Measurements from ENCODE around the gene COG4.

Gene COG4

DNA sequence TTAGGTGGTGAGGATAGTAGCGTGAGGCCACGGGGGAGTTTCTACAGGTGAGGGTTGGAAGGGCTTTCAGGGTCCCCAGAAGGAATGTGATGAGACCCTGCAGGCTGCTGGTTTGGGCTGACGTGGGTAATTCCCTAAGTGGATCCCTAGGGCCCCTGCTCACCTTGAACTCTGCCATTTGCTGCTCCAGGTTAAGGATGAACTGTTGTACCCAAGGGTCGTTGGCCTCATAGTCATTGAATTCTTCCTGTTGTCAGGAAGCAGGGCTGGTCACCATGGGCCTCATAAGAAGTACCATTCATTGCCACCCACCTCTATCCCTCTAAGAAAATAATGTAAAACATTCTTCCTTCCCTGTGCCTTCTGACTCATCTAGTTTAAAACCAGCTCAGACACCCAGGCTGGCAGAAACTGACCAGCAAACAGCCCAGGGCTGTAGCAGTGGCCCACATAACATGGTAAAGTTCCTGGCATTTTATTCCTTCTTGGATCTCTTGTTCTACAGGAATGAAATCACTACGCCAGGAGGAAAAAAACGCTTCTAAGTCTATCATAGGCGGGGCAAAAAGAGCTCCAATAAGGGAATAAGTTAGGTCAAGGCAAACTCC lies 41.3 kb downstream of the COG4 start:
- Histone ChIP-seq H3K4me3 (ENCODE audit: low read depth, low read length) (no peak overlapping the region), H3K27ac (no peak overlapping the region), H3K27me3 (replicated peaks) (no peaks in the 10 kb centered on the region), H3K36me3 (replicated peaks) (peaks cover 26% of the 10 kb centered on the region)
- TF ChIP-seq, protein P1, sequence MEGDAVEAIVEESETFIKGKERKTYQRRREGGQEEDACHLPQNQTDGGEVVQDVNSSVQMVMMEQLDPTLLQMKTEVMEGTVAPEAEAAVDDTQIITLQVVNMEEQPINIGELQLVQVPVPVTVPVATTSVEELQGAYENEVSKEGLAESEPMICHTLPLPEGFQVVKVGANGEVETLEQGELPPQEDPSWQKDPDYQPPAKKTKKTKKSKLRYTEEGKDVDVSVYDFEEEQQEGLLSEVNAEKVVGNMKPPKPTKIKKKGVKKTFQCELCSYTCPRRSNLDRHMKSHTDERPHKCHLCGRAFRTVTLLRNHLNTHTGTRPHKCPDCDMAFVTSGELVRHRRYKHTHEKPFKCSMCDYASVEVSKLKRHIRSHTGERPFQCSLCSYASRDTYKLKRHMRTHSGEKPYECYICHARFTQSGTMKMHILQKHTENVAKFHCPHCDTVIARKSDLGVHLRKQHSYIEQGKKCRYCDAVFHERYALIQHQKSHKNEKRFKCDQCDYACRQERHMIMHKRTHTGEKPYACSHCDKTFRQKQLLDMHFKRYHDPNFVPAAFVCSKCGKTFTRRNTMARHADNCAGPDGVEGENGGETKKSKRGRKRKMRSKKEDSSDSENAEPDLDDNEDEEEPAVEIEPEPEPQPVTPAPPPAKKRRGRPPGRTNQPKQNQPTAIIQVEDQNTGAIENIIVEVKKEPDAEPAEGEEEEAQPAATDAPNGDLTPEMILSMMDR (IDR thresholded peaks at IDR 0.05; ENCODE audit: low read depth, low read length, missing control alignments): no peak
- no peak for DNase-seq
- in situ Hi-C loops (cut with HindIII; ENCODE audit: low pct_ligation_motif_present, low sequenced_read_pairs): no loop called here

GRCh38 chr16:70480127-70481105 lies 42.9 kb downstream of the COG4 start:
- Histone ChIP-seq H3K27ac (no peak overlapping the region), H3K27me3 (replicated peaks) (no peaks in the 10 kb centered on the region), H3K4me3 (ENCODE audit: low read depth, low read length) (no peak overlapping the region), H3K36me3 (replicated peaks) (peaks cover 26% of the 10 kb centered on the region)
- in situ Hi-C loops (cut with HindIII; ENCODE audit: low pct_ligation_motif_present, low sequenced_read_pairs): no loop called here
- no peak for DNase-seq
- TF ChIP-seq, protein P1 (IDR thresholded peaks at IDR 0.05; ENCODE audit: low read depth, low read length, missing control alignments): no peak

GRCh38 chr16:70478912-70479341 lies 44.4 kb downstream of the COG4 start:
- in situ Hi-C loops (cut with HindIII; ENCODE audit: low pct_ligation_motif_present, low sequenced_read_pairs): no loop called here
- Histone ChIP-seq H3K36me3 (replicated peaks) (peaks cover 26% of the 10 kb centered on the region), H3K27ac (no peak overlapping the region), H3K27me3 (replicated peaks) (no peaks in the 10 kb centered on the region), H3K4me3 (ENCODE audit: low read depth, low read length) (no peak overlapping the region)
- TF ChIP-seq, protein P1 (IDR thresholded peaks at IDR 0.05; ENCODE audit: low read depth, low read length, missing control alignments): no peak
- DNase-seq: no peak

- Histone ChIP-seq H3K36me3 (replicated peaks) (peaks cover 26% of the 10 kb centered on the region), H3K4me3 (ENCODE audit: low read depth, low read length) (no peak overlapping the region), H3K27ac (no peak overlapping the region), H3K27me3 (replicated peaks) (no peaks in the 10 kb centered on the region)
- TF ChIP-seq, protein P1 (IDR thresholded peaks at IDR 0.05; ENCODE audit: low read depth, low read length, missing control alignments): no peak
- DNase-seq: no peak
- in situ Hi-C loops (cut with HindIII; ENCODE audit: low pct_ligation_motif_present, low sequenced_read_pairs): no loop called here
These were observed 45.2 kb downstream of the COG4 start for GRCh38 chr16:70478169-70478568.

DNA sequence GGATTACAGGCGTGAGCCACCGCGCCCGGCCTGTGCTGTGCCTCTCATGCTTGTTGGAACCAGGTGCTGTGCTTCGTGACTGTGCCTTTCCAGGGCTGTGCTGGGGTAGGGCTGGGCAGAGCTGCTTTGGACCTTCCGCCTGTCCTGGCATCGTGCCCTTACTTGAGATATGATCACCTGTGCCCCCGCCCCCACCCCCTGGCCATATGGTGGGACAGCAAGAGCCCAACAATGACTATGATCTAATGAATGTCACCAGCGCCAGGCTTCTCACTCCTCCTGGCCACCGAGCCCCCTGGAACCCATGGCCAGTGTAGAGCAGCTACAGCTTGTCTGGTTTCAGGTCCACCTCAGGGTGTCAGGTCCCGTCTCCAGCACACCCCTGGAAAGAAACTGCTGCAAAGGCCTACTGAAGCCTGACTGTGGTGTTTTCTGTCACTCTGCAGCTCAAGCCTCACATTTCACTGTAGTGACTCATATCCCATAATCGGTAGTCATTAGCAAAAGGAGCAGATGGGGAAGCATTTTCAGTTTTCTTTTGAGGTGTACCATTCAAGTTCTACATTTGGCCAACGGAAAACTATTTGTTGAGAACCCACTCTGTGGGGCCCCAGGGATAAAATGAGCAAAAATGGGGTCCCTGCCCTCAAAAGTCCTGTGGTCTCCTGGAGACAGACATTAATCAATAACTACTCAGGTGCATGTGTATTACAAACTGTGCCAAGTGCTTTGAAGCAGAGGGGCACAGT lies 46.9 kb downstream of the COG4 start:
- in situ Hi-C loops (cut with HindIII; ENCODE audit: low pct_ligation_motif_present, low sequenced_read_pairs): no loop called here
- Histone ChIP-seq H3K36me3 (replicated peaks) (peaks cover 21% of the 10 kb centered on the region), H3K27me3 (replicated peaks) (no peaks in the 10 kb centered on the region), H3K4me3 (ENCODE audit: low read depth, low read length) (no peak overlapping the region), H3K27ac (peak overlapping the region; percentile 4)
- TF ChIP-seq, protein P1 (IDR thresholded peaks at IDR 0.05; ENCODE audit: low read depth, low read length, missing control alignments): no peak
- DNase-seq: peak; percentile 55
